GM08714 (cell line): ENCODE measurements around the gene PPP5C.
"Not testable (repeated sequence)": the region's sequence is repeated elsewhere in the genome, so short reads cannot be mapped to it uniquely, and the experiment has no call there.

Source experiments
- H3K4me3 ChIP-seq: fragments of 200-500 bp; sonication (Bioruptor generic); 2 replicates; pipeline ENCODE4 v1.5.1; 2014; ENCODE audit warnings: mild to moderate bottlenecking, low read length, inconsistent platforms
- ZNF274 ChIP-seq: IDR thresholded peaks from 2 replicates; pipeline ENCODE4 v1.6.1; 2012; ENCODE audit warnings: mild to moderate bottlenecking, low read depth, low read length

The PPP5C gene

GRCh38 chr19:46391296-46392251 is 44.7 kb downstream of the PPP5C start:
- no peak overlapping the region for H3K4me3 ChIP-seq
- no peak for TF ChIP-seq ZNF274

GRCh38 chr19:46392252-46392801 is 45.4 kb downstream of the PPP5C start:
- TF ChIP-seq ZNF274, result no peak
- H3K4me3 ChIP-seq, result no peak overlapping the region

GRCh38 chr19:46392837-46393236 is 46.0 kb downstream of the PPP5C start:
- no peak for TF ChIP-seq ZNF274
- no peak overlapping the region for H3K4me3 ChIP-seq

GRCh38 chr19:46393456-46394401 is 46.8 kb downstream of the PPP5C start:
- TF ChIP-seq ZNF274, result no peak
- H3K4me3 ChIP-seq, result no peak overlapping the region

GRCh38 chr19:46394402-46394797 is 47.5 kb downstream of the PPP5C start:
- H3K4me3 ChIP-seq, result no peak overlapping the region
- TF ChIP-seq ZNF274, result no peak

- not testable (repeated sequence) for H3K4me3 ChIP-seq
Observed at GRCh38 chr19:46397801-46398479, 51.1 kb downstream of the PPP5C start.

- TF ChIP-seq ZNF274, result no peak
- no peak overlapping the region for H3K4me3 ChIP-seq
Observed at GRCh38 chr19:46402725-46403124, 55.8 kb downstream of the PPP5C start.

GRCh38 chr19:46404055-46404752 is 57.3 kb downstream of the PPP5C start:
- H3K4me3 ChIP-seq, result no peak overlapping the region
- no peak for TF ChIP-seq ZNF274

- H3K4me3 ChIP-seq, result no peak overlapping the region
- TF ChIP-seq ZNF274, result no peak
Observed at GRCh38 chr19:46404753-46405468, 58.0 kb downstream of the PPP5C start.

- no peak overlapping the region for H3K4me3 ChIP-seq
- no peak for TF ChIP-seq ZNF274
Observed at GRCh38 chr19:46406976-46407375, 60.1 kb downstream of the PPP5C start.

GRCh38 chr19:46407856-46408663 is 61.2 kb downstream of the PPP5C start:
- no peak for TF ChIP-seq ZNF274
- no peak overlapping the region for H3K4me3 ChIP-seq

GRCh38 chr19:46408664-46409039 is 61.8 kb downstream of the PPP5C start:
- TF ChIP-seq ZNF274, result no peak
- no peak overlapping the region for H3K4me3 ChIP-seq

- no peak overlapping the region for H3K4me3 ChIP-seq
- no peak for TF ChIP-seq ZNF274
Observed at GRCh38 chr19:46409191-46409590, 62.3 kb downstream of the PPP5C start.
